HG03565 (cell line): ENCODE results near the gene FOXL2NB.

Experiments
- ATAC-seq: cut with Tn5 transposase; IDR thresholded peaks from one replicate; pipeline ENCODE4 v1.9.1; 2021; ENCODE audit warnings: mild to moderate bottlenecking, moderate library complexity; ENCODE audit not compliant: unreplicated experiment

Gene FOXL2NB

GRCh38 chr3:138944929-138945708 is 1.9 kb upstream of the FOXL2NB start:
- no peak for ATAC-seq

- no peak for ATAC-seq
Observed at GRCh38 chr3:138945709-138946662, 1.0 kb upstream of the FOXL2NB start.

- no peak for ATAC-seq
Observed at GRCh38 chr3:138947495-138948121, 591 bp downstream of the FOXL2NB start.

- ATAC-seq = no peak
Observed at GRCh38 chr3:138948371-138949001, 1.5 kb downstream of the FOXL2NB start.

- no peak for ATAC-seq
Observed at GRCh38 chr3:138949002-138949418, 2.0 kb downstream of the FOXL2NB start.

GRCh38 chr3:138949445-138950005 is 2.5 kb downstream of the FOXL2NB start:
- ATAC-seq = no peak

GRCh38 chr3:138950006-138950644 is 3.1 kb downstream of the FOXL2NB start:
- ATAC-seq = no peak

- no peak for ATAC-seq
Observed at GRCh38 chr3:138950701-138951100, 3.7 kb downstream of the FOXL2NB start.

GRCh38 chr3:138960417-138960852 is 13.4 kb downstream of the FOXL2NB start:
- no peak for ATAC-seq

- ATAC-seq = no peak
Observed at GRCh38 chr3:138962854-138963560, 16.0 kb downstream of the FOXL2NB start.

- no peak for ATAC-seq
Observed at GRCh38 chr3:138964264-138964663, 17.2 kb downstream of the FOXL2NB start.

- no peak for ATAC-seq
Observed at GRCh38 chr3:138964923-138965322, 17.9 kb downstream of the FOXL2NB start.

GRCh38 chr3:138971766-138972320 is 24.8 kb downstream of the FOXL2NB start:
- no peak for ATAC-seq

GRCh38 chr3:138972941-138973340 is 25.9 kb downstream of the FOXL2NB start:
- no peak for ATAC-seq

GRCh38 chr3:138974462-138974861 is 27.4 kb downstream of the FOXL2NB start:
- ATAC-seq = no peak

- ATAC-seq = no peak
Observed at GRCh38 chr3:138975351-138975750, 28.3 kb downstream of the FOXL2NB start.

GRCh38 chr3:138976047-138976446 is 29.0 kb downstream of the FOXL2NB start:
- no peak for ATAC-seq

GRCh38 chr3:138984816-138985215 is 37.8 kb downstream of the FOXL2NB start:
- ATAC-seq = no peak

GRCh38 chr3:138985932-138986331 is 38.9 kb downstream of the FOXL2NB start:
- no peak for ATAC-seq
